IPS-18a (cell line): Measurements from ENCODE around the gene SH2D3A.
"Not testable (repeated sequence)": the region's sequence is repeated elsewhere in the genome, so short reads cannot be mapped to it uniquely, and the experiment has no call there.

Source experiments
- H3K27ac ChIP-seq: one replicate; pipeline ENCODE4 v1.5.1; 2013; ENCODE audit warnings: low read length
- H3K27me3 ChIP-seq: one replicate; pipeline ENCODE4 v1.6.1; 2013; ENCODE audit warnings: mild to moderate bottlenecking, low read length; ENCODE audit not compliant: control insufficient read depth, insufficient read depth
- H3K36me3 ChIP-seq: one replicate; pipeline ENCODE4 v1.6.1; 2013; ENCODE audit warnings: low read depth, low read length; ENCODE audit not compliant: control insufficient read depth
- H3K4me1 ChIP-seq: one replicate; pipeline ENCODE4 v1.6.1; 2013; ENCODE audit warnings: low read depth, low read length; ENCODE audit not compliant: control insufficient read depth
- H3K4me3 ChIP-seq: one replicate; pipeline ENCODE4 v1.5.1; 2013; ENCODE audit warnings: low read length
- H3K9ac ChIP-seq: one replicate; pipeline ENCODE4 v1.6.1; 2013; ENCODE audit warnings: mild to moderate bottlenecking, low read length, moderate library complexity
- H3K9me3 ChIP-seq: one replicate; pipeline ENCODE4 v1.6.1; 2013; ENCODE audit warnings: low read depth, low read length; ENCODE audit not compliant: control insufficient read depth

SH2D3A gene

DNA sequence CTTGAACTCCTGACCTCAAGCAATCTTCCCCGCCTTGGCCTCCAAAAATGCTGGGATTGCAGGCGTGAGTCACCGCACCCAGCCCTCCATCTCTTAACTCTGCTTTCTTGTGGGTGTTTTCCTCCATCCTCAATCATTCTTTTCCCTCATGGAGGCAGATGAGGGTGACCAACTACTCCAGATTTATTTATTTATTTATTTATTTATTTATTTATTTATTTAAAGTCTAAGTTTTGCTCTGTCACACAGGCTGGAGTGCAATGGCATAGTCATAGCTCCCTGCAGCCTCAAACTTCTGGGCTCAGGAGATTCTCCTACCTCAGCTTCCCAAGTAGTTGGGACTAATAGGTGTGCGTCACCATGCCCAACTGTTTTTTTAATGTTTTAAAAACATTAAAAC is 20.2 kb upstream of the SH2D3A start:
- Histone ChIP-seq H3K27me3 (no peaks in the 10 kb centered on the region), H3K4me1 (no peaks in the 10 kb centered on the region), H3K4me3 (no peak overlapping the region), H3K9me3 (no peaks in the 10 kb centered on the region), H3K36me3 (no peaks in the 10 kb centered on the region), H3K27ac (no peak overlapping the region), H3K9ac (no peak overlapping the region)

DNA sequence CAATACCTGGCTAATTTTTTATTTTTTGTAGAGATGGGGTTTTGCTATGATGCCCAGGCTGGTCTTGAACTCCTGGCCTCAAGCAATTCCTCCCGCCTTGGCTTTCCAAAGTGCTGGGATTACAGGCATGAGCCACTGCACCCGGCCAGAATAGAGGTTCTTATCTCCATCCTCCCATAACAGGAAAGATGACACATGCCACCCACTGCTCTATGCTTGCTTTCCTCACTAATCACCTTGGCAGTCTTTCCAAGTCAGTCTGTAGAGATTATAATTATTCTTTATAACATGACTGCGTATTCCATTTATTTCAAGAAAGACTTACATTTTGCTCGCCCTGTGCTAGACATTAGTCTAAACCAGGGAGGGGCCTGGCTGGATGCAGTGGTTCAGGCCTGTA is 12.0 kb upstream of the SH2D3A start:
- Histone ChIP-seq H3K27ac (no peak overlapping the region), H3K4me1 (no peaks in the 10 kb centered on the region), H3K27me3 (no peaks in the 10 kb centered on the region), H3K4me3 (no peak overlapping the region), H3K9ac (no peak overlapping the region), H3K36me3 (no peaks in the 10 kb centered on the region), H3K9me3 (no peaks in the 10 kb centered on the region)

- no peaks in the 10 kb centered on the region for H3K27me3 ChIP-seq
- no peak overlapping the region for H3K4me3 ChIP-seq
- H3K36me3 ChIP-seq: no peaks in the 10 kb centered on the region
- H3K27ac ChIP-seq: no peak overlapping the region
- peaks cover 3% of the 10 kb centered on the region for H3K4me1 ChIP-seq
- no peak overlapping the region for H3K9ac ChIP-seq
- no peaks in the 10 kb centered on the region for H3K9me3 ChIP-seq
These were observed 11.2 kb upstream of the SH2D3A start for GRCh38 chr19:6778386-6778785.

- no peak overlapping the region for H3K9ac ChIP-seq
These were observed 10.2 kb upstream of the SH2D3A start for GRCh38 chr19:6777434-6777833.

DNA sequence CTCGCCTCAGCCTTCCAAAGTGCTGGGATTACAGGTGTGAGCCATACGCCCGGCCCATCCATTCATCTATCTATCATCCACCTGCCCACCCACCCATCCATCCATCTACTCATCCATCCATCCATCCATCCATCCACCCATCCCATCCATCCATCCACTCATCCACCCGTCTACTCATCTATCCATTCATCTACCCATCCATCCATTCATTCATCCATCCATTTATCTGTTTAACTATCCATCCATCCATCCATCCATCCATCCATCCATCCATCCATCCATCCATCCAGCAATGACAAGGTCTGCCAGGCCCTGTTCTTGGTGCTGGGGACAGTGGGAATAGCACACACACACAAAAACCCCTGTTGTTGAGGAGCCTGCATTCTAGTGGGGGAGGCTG is 9.8 kb upstream of the SH2D3A start:
- H3K4me1 ChIP-seq: peaks cover 4% of the 10 kb centered on the region
- H3K27me3 ChIP-seq: no peaks in the 10 kb centered on the region
- no peak overlapping the region for H3K4me3 ChIP-seq
- H3K36me3 ChIP-seq: no peaks in the 10 kb centered on the region
- no peaks in the 10 kb centered on the region for H3K9me3 ChIP-seq
- no peak overlapping the region for H3K9ac ChIP-seq
- no peak overlapping the region for H3K27ac ChIP-seq

More at GRCh38 chr19:6777434-6777833, 10.2 kb upstream of the SH2D3A start:
- Histone ChIP-seq H3K36me3 (no peaks in the 10 kb centered on the region), H3K4me3 (no peak overlapping the region), H3K27ac (no peak overlapping the region), H3K4me1 (peaks cover 4% of the 10 kb centered on the region), H3K9me3 (no peaks in the 10 kb centered on the region), H3K27me3 (no peaks in the 10 kb centered on the region)

DNA sequence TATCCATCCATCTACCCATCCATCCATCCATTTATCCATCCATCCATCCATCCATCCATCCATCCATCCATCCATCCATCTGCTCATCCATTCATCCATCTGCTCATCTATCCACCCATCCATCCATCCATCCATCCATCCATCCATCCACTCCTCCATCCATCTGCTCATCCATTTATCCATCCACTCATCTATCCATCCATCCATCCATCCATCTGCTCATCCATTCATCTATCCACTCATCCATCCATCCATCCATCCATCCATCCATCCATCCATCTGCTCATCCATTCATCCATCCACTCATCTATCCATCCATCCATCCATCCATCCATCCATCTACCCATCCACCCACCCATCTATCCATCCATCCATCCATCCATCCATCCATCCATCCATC is 8.8 kb upstream of the SH2D3A start:
- not testable (repeated sequence) for H3K4me3 ChIP-seq, H3K36me3 ChIP-seq, H3K27me3 ChIP-seq, H3K4me1 ChIP-seq, H3K27ac ChIP-seq, H3K9me3 ChIP-seq, H3K9ac ChIP-seq

GRCh38 chr19:6774821-6775707 is 7.8 kb upstream of the SH2D3A start:
- no peak overlapping the region for H3K27ac ChIP-seq
- H3K4me1 ChIP-seq: peaks cover 4% of the 10 kb centered on the region
- no peak overlapping the region for H3K4me3 ChIP-seq
- H3K27me3 ChIP-seq: no peaks in the 10 kb centered on the region
- no peaks in the 10 kb centered on the region for H3K9me3 ChIP-seq
- no peaks in the 10 kb centered on the region for H3K36me3 ChIP-seq
- H3K9ac ChIP-seq: no peak overlapping the region

GRCh38 chr19:6773323-6773931 is 6.2 kb upstream of the SH2D3A start:
- Histone ChIP-seq H3K4me1 (peaks cover 4% of the 10 kb centered on the region), H3K36me3 (no peaks in the 10 kb centered on the region), H3K9ac (no peak overlapping the region), H3K27me3 (no peaks in the 10 kb centered on the region), H3K9me3 (no peaks in the 10 kb centered on the region), H3K27ac (no peak overlapping the region), H3K4me3 (no peak overlapping the region)

DNA sequence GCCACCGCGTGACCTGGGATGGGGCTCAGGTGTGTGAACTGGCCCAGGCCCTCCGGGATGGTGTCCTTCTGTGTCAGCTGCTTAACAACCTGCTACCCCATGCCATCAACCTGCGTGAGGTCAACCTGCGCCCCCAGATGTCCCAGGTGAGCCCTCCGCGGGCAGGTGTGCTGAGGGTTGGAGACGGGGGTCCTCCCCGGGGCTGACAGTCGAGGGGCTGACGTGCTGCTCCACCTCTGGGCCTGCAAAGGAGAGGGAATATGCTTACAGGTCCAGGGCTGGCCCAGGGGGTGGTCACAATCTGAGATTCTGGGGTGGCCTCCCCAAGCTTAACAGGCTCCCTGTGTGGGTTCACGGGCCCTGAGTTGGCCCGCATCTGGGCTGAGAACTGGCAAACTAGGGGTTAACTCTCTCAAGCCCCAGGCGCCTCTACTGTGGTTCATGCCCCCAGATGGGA is 5.7 kb upstream of the SH2D3A start:
- H3K27ac ChIP-seq: no peak overlapping the region

GRCh38 chr19:6772028-6772865 is 5.0 kb upstream of the SH2D3A start, which contains the start of gene VAV1:
Gene VAV1, plus strand, starts transcription at chr19:6772708. Its CDS starts 100 bp downstream, at chr19:6772808.
- Histone ChIP-seq H3K27me3 (peaks cover under 1% of the 10 kb centered on the region), H3K9ac (no peak within 1 kb of the TSS), H3K9me3 (no peaks in the 10 kb centered on the region), H3K27ac (no peak within 1 kb of the TSS), H3K4me1 (peaks cover 4% of the 10 kb centered on the region), H3K4me3 (no peak within 1 kb of the TSS), H3K36me3 (no peaks in the 10 kb centered on the region)

More for the DNA sequence above, 5.7 kb upstream of the SH2D3A start:
- Histone ChIP-seq H3K9ac (no peak overlapping the region), H3K27me3 (no peaks in the 10 kb centered on the region), H3K4me1 (peaks cover 4% of the 10 kb centered on the region), H3K4me3 (no peak overlapping the region), H3K36me3 (no peaks in the 10 kb centered on the region), H3K9me3 (no peaks in the 10 kb centered on the region)

- not testable (repeated sequence) for H3K9ac ChIP-seq, H3K27ac ChIP-seq
These were observed 4.4 kb upstream of the SH2D3A start for GRCh38 chr19:6771648-6772027.

More at GRCh38 chr19:6771648-6772027, 4.4 kb upstream of the SH2D3A start:
- not testable (repeated sequence) for H3K4me1 ChIP-seq, H3K4me3 ChIP-seq, H3K27me3 ChIP-seq, H3K9me3 ChIP-seq, H3K36me3 ChIP-seq
